Measurements from ENCODE around the gene FGF7.
"Not testable (repeated sequence)": the region's sequence is repeated elsewhere in the genome, so short reads cannot be mapped to it uniquely, and the experiment has no call there.

Gene FGF7

GRCh38 chr15:49439678-49440395 lies 16.8 kb downstream of the FGF7 start:
- no peak for DNase-seq

DNA sequence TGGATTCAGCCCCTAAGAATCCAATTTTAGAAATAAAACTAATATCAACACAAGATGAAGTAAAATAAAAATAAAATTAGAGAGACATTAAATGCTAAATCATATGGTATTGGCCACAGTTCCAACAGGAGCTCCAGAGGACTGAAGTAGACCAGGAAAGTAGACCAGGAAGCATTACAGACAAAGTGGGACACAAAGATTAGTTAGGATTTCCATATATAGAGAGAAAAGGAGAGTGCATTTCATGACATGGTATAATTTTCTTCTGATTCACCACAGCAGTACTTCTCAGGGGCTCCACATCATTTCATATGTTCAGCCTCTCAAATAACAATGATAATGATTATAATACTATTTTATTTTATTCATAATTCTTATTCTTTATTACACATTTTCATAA lies 18.3 kb downstream of the FGF7 start:
- DNase-seq = no peak

DNA sequence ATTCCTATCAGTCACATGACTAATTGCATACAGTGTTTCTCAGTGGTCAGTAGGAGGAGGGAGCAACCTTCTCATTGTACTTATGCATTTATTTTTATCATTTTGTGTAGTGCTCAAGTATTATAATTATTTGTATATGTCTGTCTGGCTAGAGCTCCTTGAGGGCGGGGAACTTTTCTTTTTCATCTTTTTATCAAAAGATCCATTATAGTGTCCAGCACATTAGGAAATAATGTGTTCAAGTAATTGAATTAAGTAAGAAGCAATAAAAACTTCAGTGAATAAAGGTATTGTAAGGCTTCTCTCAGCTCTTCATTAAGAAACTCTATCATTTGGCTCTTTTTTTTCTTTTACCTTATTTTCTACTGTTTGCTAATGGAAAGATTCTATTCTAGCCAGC lies 18.8 kb downstream of the FGF7 start:
- no peak for DNase-seq

- DNase-seq = no peak
Measured at GRCh38 chr15:49452595-49452994, 29.6 kb downstream of the FGF7 start.

GRCh38 chr15:49456166-49456565 lies 33.1 kb downstream of the FGF7 start:
- no peak for DNase-seq

DNA sequence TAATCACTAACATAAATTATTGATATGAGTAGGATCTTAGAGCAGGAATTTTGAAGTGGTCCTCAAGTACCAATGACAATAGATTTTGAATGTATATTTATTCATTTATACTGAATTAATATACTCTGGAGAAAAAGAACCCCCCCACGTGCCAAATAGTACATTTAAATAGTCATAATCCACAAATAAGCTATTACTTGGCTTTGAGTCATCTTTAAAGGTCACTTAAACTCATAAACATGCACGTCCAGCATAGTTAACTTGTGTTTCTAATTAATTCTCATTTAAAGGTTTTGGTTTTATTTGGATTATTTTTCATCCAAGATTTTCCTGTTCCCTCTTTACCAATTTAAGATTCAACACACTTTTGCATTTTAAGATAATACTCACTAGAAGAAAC lies 35.1 kb downstream of the FGF7 start:
- no peak for DNase-seq

GRCh38 chr15:49460411-49460941 lies 37.4 kb downstream of the FGF7 start:
- no peak for DNase-seq

GRCh38 chr15:49462232-49462844 lies 39.3 kb downstream of the FGF7 start:
- DNase-seq = no peak

- DNase-seq = no peak
Measured at GRCh38 chr15:49464522-49464921, 41.5 kb downstream of the FGF7 start.

DNA sequence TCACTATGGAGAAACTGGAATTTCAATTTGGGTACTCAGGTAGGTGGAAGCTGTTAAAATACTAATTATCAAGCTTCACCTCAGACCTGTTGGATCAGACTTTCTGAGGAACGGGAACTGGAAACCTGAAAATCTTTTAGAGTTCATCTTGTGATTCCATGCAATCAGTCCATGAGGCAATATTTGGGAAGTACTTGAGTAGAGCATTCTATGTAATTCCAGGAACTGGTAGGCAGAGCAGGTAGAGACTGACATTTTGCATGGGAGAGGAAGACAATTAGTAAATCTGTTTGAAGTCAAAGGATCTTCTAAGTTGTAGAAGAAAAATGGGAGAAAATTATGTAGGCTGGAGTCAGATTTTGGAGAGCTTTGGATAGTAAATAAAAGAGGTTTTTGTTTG lies 43.1 kb downstream of the FGF7 start:
- DNase-seq = no peak

GRCh38 chr15:49467746-49468480 lies 44.9 kb downstream of the FGF7 start:
- no peak for DNase-seq

DNA sequence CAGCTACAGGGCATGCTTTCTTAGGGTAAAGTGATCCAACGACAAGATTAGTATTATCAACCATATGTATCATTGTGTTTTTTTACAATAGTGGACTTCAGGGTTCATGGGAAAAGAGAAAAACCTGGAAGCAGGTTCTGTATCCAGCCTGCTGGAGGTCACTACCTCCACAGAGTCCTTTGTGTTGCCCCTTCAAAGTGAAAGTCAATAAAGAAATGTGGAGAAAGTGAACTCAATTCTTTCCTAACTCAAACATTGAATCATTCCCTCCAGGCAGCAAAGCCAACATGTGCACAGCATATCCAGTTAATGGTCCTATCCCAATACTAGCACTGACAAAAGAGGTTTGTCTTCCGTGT lies 45.4 kb downstream of the FGF7 start:
- DNase-seq = no peak

- DNase-seq = not testable (repeated sequence)
Measured at GRCh38 chr15:49471248-49471647, 48.2 kb downstream of the FGF7 start.

GRCh38 chr15:49471733-49472132 lies 48.7 kb downstream of the FGF7 start:
- no peak for DNase-seq

DNA sequence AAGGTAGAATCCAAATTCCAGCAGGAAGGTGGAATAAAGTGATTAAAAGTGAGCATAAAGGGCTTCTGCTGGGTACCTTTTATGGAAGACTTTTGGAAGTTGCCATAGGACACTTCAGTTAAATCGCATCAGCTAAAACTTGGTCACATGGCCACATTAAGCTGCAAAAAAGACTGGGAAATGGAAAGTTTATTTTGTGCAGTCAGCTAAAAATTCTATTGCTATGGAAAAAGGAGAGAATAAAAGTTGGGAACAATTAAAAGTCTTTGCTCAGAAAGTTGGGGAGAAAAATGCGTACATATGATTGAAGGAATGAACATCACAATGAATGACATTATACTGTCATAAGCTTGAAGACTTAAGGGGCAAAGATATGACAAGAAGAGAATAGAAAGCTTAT lies 49.3 kb downstream of the FGF7 start:
- no peak for DNase-seq

GRCh38 chr15:49473031-49473430 lies 50.0 kb downstream of the FGF7 start:
- no peak for DNase-seq

- DNase-seq = not testable (repeated sequence)
Measured at GRCh38 chr15:49478021-49478420, 55.0 kb downstream of the FGF7 start.

DNA sequence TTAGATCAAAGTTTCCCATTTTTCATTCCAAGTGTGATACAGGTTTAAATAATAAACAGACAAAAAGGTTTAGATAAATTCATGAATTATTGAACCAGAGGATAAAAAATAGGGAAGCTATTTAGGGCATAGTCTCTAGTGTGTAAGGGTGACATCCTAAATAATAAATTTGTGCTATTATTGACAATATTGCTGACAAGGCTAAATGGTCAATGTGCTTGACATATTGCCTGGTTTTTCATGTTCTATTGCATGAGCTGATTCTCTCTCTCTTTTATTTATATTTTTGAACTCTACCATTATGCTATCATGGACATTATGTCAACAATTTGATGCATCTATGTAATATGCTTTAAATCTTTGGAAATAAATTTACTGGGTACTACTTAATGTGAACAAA lies 55.9 kb downstream of the FGF7 start:
- DNase-seq = not testable (repeated sequence)

DNA sequence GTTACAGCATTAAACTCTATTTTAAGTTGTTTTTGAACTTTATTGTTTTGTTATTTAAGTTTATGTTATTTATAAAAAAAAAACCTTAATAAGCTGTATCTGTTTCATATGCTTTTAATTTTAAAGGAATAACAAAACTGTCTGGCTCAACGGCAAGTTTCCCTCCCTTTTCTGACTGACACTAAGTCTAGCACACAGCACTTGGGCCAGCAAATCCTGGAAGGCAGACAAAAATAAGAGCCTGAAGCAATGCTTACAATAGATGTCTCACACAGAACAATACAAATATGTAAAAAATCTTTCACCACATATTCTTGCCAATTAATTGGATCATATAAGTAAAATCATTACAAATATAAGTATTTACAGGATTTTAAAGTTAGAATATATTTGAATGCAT lies 62.4 kb downstream of the FGF7 start:
- DNase-seq = not testable (repeated sequence)

- DNase-seq = no peak
Measured at GRCh38 chr15:49490966-49491365, 67.9 kb downstream of the FGF7 start.

DNA sequence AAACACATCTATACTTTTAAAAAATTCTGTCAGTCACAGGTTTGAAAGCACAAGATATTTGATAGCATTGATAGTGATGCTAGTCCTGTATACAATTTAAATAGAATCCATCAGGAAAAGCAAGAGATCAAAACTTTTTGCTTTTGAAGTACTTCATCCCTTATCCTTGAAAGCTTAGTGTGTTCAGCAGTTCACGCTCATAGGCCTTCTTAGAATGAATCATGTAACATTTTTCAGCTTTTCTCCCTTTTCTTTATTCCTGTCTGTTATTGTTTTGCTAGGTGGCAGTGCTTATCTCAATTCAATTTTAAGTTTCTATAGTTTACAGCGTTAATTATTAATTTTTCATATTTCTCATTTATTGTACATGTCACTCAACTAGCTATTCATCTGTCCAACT lies 69.1 kb downstream of the FGF7 start:
- DNase-seq = no peak

GRCh38 chr15:49492830-49493229 lies 69.8 kb downstream of the FGF7 start:
- no peak for DNase-seq

DNA sequence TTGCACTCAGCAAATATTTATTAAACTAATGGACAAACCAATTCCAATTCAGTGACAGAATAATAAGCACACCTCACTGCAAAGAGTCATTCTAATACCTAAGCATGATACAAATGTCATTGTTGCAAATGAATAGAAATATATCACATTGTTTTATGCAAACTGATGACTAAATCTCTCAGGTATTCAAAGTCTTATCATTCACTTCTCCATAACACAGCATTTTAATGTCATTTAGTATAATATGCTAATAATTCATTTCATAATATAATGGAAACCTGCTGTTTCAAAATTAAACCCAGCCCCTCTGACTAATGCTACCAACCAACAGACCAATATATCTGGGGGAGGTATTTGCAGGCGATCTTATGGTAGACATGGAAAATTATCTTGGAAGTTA lies 71.8 kb downstream of the FGF7 start:
- no peak for DNase-seq

All from NK-92 treated with Interleukin-12 subunit alpha and Interleukin-12 subunit beta, amount 100 ng/mL, for 24 hours (cell line).